ENCODE measurements around the gene GFY.

The GFY gene

GRCh38 chr19:49415810-49416200 is 9.4 kb upstream of the GFY start:
- DNase-seq (ENCODE audit: extremely low read depth, insufficient read length): no peak
- Histone ChIP-seq H3K27me3 (replicated peaks; ENCODE audit: control insufficient read depth, insufficient read depth, low read length) (no peaks in the 10 kb centered on the region), H3K36me3 (ENCODE audit: control insufficient read depth, insufficient read depth, low read length) (no peaks in the 10 kb centered on the region), H3K4me3 (replicated peaks; ENCODE audit: low read depth, low read length) (no peak overlapping the region)
- TF ChIP-seq CTCF (IDR thresholded peaks at IDR 0.05; ENCODE audit: insufficient read depth, low read length, poor library complexity, severe bottlenecking): no peak

- no peak for DNase-seq (ENCODE audit: extremely low read depth, insufficient read length)
Observed at GRCh38 chr19:49417088-49417487, 8.1 kb upstream of the GFY start.

GRCh38 chr19:49418511-49418910 is 6.7 kb upstream of the GFY start:
- H3K4me3 ChIP-seq (replicated peaks; ENCODE audit: low read depth, low read length): no peak overlapping the region
- no peak for DNase-seq (ENCODE audit: extremely low read depth, insufficient read length)
- H3K27me3 ChIP-seq (replicated peaks; ENCODE audit: control insufficient read depth, insufficient read depth, low read length): no peaks in the 10 kb centered on the region
- H3K36me3 ChIP-seq (ENCODE audit: control insufficient read depth, insufficient read depth, low read length): no peaks in the 10 kb centered on the region
- TF ChIP-seq CTCF (IDR thresholded peaks at IDR 0.05; ENCODE audit: insufficient read depth, low read length, poor library complexity, severe bottlenecking): no peak

More at GRCh38 chr19:49417088-49417487, 8.1 kb upstream of the GFY start:
- no peaks in the 10 kb centered on the region for H3K36me3 ChIP-seq (ENCODE audit: control insufficient read depth, insufficient read depth, low read length)
- H3K4me3 ChIP-seq (replicated peaks; ENCODE audit: low read depth, low read length): no peak overlapping the region
- H3K27me3 ChIP-seq (replicated peaks; ENCODE audit: control insufficient read depth, insufficient read depth, low read length): no peaks in the 10 kb centered on the region
- TF ChIP-seq CTCF (IDR thresholded peaks at IDR 0.05; ENCODE audit: insufficient read depth, low read length, poor library complexity, severe bottlenecking): no peak

GRCh38 chr19:49419173-49419572 is 6.0 kb upstream of the GFY start:
- no peak for DNase-seq (ENCODE audit: extremely low read depth, insufficient read length)
- H3K36me3 ChIP-seq (ENCODE audit: control insufficient read depth, insufficient read depth, low read length): no peaks in the 10 kb centered on the region
- peaks cover 2% of the 10 kb centered on the region for H3K27me3 ChIP-seq (replicated peaks; ENCODE audit: control insufficient read depth, insufficient read depth, low read length)
- no peak for TF ChIP-seq CTCF (IDR thresholded peaks at IDR 0.05; ENCODE audit: insufficient read depth, low read length, poor library complexity, severe bottlenecking)
- H3K4me3 ChIP-seq (replicated peaks; ENCODE audit: low read depth, low read length): no peak overlapping the region

GRCh38 chr19:49420227-49420626 is 5.0 kb upstream of the GFY start:
- no peak for TF ChIP-seq CTCF (IDR thresholded peaks at IDR 0.05; ENCODE audit: insufficient read depth, low read length, poor library complexity, severe bottlenecking)
- H3K36me3 ChIP-seq (ENCODE audit: control insufficient read depth, insufficient read depth, low read length): no peaks in the 10 kb centered on the region
- DNase-seq (ENCODE audit: extremely low read depth, insufficient read length): no peak
- H3K27me3 ChIP-seq (replicated peaks; ENCODE audit: control insufficient read depth, insufficient read depth, low read length): peaks cover 2% of the 10 kb centered on the region
- H3K4me3 ChIP-seq (replicated peaks; ENCODE audit: low read depth, low read length): no peak overlapping the region
